ENCODE measurements around the gene MRPL36. TPM values are rescaled to one million over a fixed set of nuclear protein-coding genes. Genes with fewer than 3 reads are reported as not detected.
"Not testable (repeated sequence)": the region's sequence is repeated elsewhere in the genome, so short reads cannot be mapped to it uniquely, and the experiment has no call there.

The MRPL36 gene
- total RNA-seq, 1 donor from 2014 or later, result 26.2 TPM

- no peak for DNase-seq (ENCODE audit: low read depth)
Observed at GRCh38 chr5:1832511-1833250, 33.0 kb upstream of the MRPL36 start.

DNA sequence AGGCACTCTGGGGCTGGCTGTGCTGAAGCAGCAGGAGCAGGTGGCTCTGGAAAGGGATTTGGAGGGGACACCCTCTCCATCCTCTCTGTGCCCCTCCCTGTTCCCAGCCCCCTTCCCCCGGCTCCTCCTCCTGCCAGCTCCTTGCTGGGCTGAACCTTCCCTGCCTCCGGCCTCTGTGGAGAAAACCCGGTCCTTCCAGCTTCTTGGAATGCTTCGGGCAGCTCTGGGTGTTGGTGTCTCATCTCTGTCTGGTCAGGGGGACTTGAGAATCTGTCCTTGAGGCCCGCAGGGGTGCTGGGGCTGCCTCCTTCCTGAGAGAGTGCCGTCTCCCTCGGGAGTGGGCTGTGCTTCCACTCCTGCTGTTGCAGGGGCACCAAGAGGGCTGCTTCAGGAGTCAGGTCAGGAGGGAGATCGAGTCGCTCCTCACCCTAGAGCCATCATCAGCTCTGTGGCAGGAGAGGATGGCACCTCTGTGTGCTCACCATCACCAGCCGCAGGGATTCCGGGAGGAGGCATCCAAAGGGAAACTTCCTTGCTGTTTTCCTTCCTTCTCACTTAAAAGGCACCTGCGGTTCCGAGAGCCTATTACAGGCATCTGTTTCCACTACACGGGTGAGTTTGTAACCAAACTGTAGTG lies 32.2 kb upstream of the MRPL36 start:
- no peak for DNase-seq (ENCODE audit: low read depth)

GRCh38 chr5:1831257-1831656 lies 31.6 kb upstream of the MRPL36 start:
- DNase-seq (ENCODE audit: low read depth), result no peak

DNA sequence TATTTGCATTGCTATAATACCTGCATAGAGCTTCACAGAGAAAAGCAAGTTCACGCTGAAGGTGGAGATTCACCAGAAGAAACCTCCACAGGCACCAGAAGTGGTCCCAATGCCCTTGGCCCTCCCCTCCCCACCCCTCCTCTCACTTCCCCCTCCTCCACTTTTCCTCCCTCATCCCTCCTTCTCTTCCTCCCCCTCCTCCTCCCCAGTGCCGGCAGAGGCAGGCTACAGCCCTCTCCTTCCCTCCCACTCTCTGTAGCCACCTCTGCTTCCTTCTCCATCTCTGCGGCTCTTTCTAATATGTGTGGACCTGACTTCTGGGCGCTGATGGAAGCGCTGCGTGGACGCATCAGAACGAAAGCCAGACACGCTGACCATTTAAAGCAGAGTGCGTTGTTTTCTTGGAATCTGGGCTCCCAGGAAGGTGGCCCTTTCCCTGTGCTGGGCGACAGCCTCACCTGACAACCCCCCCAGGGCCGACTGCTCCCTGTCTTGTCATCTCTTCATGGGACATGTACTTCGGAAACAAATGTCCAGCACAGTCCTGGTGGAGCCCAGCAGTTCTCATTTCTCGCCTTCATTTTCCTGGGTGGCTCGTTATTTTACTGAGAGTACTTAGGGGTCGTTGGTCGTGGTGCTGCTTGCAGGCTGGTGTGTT lies 31.1 kb upstream of the MRPL36 start:
- no peak for DNase-seq (ENCODE audit: low read depth)

DNA sequence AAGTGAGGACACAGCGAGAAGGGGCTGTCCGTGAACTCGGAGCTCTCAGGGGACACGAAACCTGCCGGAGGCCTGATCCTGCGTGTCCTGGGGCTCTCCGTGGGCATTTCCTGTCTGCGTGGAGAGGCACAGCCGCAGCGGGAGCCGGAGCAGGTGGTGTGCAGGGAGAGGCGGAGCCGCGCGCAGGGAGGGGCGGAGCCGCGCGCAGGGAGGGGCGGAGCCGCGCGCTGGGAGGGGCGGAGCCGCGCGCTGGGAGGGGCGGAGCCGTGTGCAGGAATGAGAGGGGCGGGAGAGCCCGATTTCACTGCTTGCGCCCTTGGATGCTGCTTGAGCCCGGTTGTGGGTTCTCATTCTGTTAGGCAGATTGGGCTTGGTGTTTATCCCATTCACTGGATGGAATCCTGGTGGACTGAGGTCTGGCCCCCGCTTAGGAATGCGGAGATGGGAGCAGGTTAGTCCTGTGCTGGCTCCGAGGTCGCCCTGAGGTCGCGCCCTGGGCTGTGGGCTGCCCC lies 28.3 kb upstream of the MRPL36 start:
- no peak for DNase-seq (ENCODE audit: low read depth)

DNA sequence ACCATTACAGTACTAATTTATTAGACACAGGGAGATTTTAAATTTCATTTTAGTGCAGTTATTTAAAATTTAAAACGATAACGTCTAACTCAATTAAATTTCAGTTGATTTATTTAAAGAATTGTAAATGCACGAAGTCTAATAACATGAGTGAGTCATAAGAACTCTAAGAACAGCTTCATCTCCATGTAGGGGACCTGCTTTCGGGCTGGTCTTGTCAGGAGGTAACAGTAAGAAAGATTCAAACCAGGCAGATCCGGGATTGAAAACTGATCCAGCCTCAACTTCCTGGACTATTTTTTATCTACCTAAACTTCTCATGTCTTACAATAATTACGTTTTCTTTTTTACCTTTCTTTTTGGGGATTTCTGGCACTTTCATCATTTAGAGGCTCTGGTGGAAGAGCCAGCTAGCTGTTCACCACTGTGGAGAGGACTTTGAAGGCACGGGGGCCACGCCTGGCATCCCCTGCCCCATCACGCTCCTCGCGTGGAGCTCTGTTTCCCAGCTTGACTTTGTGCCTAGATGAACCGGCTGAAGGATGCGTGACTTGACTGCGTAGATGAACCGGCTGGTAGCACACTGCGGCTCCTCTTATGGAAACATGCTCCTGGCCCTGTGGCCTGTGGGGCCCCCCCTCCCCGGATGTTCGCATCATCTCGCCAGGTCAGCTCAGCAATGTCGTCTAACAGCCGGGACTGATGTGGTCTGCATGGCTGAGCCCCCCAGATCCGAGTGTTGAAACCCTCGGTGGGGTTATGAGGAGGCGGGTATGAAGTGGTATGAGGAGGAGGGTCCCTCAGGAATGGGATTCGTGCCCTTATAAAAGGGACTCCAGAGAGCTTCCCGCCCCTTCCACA lies 27.6 kb upstream of the MRPL36 start:
- no peak for DNase-seq (ENCODE audit: low read depth)

- no peak for DNase-seq (ENCODE audit: low read depth)
Observed at GRCh38 chr5:1826235-1826980, 26.8 kb upstream of the MRPL36 start.

- no peak for DNase-seq (ENCODE audit: low read depth)
Observed at GRCh38 chr5:1824903-1825841, 25.5 kb upstream of the MRPL36 start.

- no peak for DNase-seq (ENCODE audit: low read depth)
Observed at GRCh38 chr5:1824109-1824821, 24.6 kb upstream of the MRPL36 start.

GRCh38 chr5:1823381-1824034 lies 23.9 kb upstream of the MRPL36 start:
- DNase-seq (ENCODE audit: low read depth), result no peak

GRCh38 chr5:1821862-1822261 lies 22.2 kb upstream of the MRPL36 start:
- DNase-seq (ENCODE audit: low read depth), result no peak

GRCh38 chr5:1820926-1821325 lies 21.3 kb upstream of the MRPL36 start:
- DNase-seq (ENCODE audit: low read depth), result no peak

DNA sequence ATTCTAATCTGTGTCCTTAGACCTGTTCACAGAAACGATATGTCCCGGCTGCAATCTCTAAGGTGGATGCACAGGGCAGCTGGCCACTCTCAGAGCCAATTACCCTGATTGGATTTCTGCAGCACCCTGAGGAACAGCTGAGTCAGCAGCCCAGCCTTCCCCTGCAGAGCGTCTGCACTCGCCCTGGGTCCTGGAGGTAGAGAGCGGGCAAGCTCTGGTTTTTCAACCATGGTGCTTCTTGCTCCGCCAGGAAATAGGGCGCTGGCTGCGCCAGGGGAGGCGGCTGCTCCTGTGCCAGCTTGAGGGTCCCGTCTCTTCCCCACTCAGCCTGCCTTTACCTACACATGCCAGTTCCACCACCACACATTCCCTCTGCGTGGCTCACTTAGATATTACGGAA lies 20.7 kb upstream of the MRPL36 start:
- no peak for DNase-seq (ENCODE audit: low read depth)

DNA sequence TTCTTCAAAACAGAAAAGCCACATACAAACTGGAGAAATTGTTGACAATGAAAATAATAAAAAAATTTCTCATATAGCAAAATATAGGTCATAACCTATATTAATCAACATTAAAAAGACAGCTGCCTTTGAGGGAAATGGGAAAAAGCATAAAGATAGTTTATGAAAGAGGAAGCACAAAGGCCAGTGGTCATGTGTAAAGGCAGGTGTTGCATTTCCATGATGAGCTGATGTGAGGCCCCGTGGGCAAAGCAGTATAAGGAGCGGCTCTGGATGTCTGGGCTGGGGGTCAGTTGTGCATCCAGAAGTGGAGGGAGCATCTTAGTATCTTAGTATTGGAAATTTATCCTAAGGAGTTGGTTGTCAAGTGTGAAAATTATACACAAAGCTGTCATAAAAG lies 19.8 kb upstream of the MRPL36 start:
- no peak for DNase-seq (ENCODE audit: low read depth)

DNA sequence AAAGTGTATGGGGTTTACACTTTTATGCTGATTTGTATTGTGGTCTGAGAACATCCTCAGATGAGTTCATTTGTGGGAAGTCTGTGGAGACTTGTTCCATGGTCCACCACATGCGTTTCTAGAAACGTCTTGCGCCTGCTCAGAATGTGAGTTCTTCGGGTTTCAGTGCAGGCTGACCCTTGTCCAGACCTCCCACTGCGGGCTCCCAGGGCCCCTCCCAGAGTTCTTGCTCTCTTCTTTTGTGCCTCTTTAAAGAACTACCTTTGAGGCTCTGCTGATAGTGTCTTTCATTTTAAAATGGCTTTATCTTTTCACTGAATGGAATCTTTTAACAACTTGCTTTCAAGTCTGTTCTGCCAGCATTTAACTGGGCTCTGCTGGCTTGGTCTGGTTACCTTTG lies 19.1 kb upstream of the MRPL36 start:
- no peak for DNase-seq (ENCODE audit: low read depth)

DNA sequence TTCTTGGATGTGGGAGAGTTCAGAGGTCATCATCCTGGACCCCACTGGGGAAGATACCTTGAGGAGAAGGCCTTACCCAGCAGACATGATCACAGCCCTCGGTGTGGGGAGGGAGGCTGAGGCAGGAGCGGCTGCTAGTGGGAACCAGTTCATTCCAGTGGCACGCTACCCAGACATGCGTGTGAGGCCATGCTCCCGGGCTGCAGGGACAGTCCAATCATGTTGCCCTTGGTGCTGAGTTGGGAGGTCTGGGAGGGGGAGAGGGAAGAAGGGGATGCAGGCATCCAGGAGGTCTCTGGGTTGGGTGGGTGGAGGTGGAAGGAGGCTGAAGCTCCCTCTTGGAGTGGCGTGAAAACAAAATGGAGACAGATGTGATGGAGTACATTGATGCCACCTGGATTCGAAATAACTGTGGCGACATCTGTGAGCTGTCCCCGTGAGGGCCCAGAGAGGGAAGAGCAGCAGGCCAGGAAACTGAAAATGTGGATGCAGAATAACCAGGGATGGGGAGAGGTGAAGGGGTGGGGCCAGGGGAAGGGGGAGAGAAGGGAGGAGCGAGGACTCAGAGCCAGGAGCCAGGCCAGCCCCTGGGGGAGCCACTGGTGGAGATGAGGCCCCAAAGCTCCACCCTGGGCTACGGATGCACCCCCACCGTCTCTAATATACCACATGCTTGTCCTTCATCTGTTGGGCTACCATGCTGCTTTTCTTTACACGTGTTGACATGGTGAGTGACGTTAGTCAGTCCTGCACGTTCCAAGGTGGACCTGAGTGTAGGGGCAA lies 17.8 kb upstream of the MRPL36 start:
- DNase-seq (ENCODE audit: low read depth), result no peak

DNA sequence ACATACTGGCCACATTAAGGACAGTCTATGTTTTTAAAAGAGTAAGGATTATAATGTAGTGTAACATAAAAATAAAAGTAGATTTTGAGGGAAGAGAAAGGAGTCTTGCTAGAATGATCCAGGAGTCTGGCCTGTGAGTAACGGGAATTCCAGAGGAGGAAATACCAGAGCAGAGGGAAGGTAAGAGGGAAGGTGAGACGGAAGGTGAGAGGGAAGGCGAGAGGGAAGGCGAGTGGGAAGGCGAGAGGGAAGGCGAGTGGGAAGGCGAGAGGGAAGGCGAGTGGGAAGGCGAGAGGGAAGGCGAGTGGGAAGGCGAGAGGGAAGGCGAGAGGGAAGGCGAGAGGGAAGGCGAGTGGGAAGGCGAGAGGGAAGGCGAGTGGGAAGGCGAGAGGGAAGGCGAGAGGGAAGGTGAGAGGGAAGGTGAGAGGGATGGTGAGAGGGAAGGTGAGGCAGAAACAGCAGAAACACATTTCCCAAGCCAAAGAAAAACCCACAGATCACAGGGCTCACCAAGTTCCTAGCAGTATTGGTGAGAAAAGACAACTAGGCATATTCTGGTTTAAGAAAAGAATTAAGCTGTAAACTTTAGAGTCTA lies 17.0 kb upstream of the MRPL36 start:
- not testable (repeated sequence) for DNase-seq (ENCODE audit: low read depth)

All from myocyte (in vitro differentiated cells).